K562 (cell line): ENCODE results near the gene A1CF. TPM values are rescaled to one million over a fixed set of nuclear protein-coding genes. Genes with fewer than 3 reads are reported as not detected.

Experiments used
- ATAC-seq: fragments of 200-7000 bp; cut with Tn5 transposase; 3 replicates; pipeline ENCODE4 v1.9.1; 2020; ENCODE audit warnings: moderate library complexity
- BruUV-seq: library from RNA; stranded (reverse); fragments of 400-500 nt; replicated peaks from 2 replicates; lab custom pipeline; 2021; lab: Mats Ljungman, UMichigan
- CTCF ChIA-PET: fragments of 300-600 bp; formaldehyde crosslinking; extraction: SDS; loops from one replicate; lab custom pipeline; 2021; ENCODE audit warnings: low intra/inter-chr PET ratio; lab: Yijun Ruan, JAX
- POLR2A ChIA-PET: fragments of 300-600, 350-650 bp; sonication (Branson Sonifier 250); formaldehyde crosslinking; extraction: SDS; loops from one replicate; lab custom pipeline; 2021; ENCODE audit warnings: antibody characterized with exemption, inconsistent platforms; lab: Yijun Ruan, JAX
- DNase-seq, 4 experiments: peaks; one replicate each; pipeline versions ENCODE4 v3.0.0 to v3.0.0-alpha.2; 2011 to 2018; ENCODE audit warnings: low spot score in 3 of 4, mixed read lengths in 3 of 4; ENCODE audit errors: extremely low read depth in 1 of 4
- FAIRE-seq: peaks from 2 replicates; lab custom pipeline; 2011; peaks lifted over from hg19 to GRCh38; lab: Jason Lieb, UNC
- H2AFZ ChIP-seq: 2 replicates; pipeline ENCODE4 v1.6.0; 2011; ENCODE audit warnings: low read depth, low read length, control low read depth, inconsistent platforms
- H3K27ac ChIP-seq: fragments of 200-600 bp; 3 replicates; pipeline ENCODE4 v1.8.0; 2011; ENCODE audit warnings: low read depth, mild to moderate bottlenecking, control low read depth, inconsistent platforms, low read length, moderate library complexity, mixed read lengths; ENCODE audit errors: extremely low read depth
- H3K27me3 ChIP-seq, 2 experiments: fragments of 300-600 bp in 1 of 2; 2 replicates in 1 of 2; 3 replicates in 1 of 2; pipeline versions ENCODE4 v1.6.0 to v1.8.0; 2011; ENCODE audit warnings: inconsistent platforms in 2 of 2, low read length in 2 of 2, mild to moderate bottlenecking in 1 of 2, mixed read lengths in 1 of 2, moderate library complexity in 1 of 2; ENCODE audit not compliant: control insufficient read depth in 2 of 2, insufficient read depth in 2 of 2
- H3K36me3 ChIP-seq: fragments of 300-600 bp; 3 replicates; pipeline ENCODE4 v1.8.0; 2011; ENCODE audit warnings: mild to moderate bottlenecking, low read length, inconsistent platforms; ENCODE audit not compliant: control insufficient read depth, insufficient read depth
- H3K4me1 ChIP-seq, 2 experiments: fragments of 200-600 bp in 1 of 2; replicated peaks in 1 of 2; 2 replicates in 1 of 2; 3 replicates in 1 of 2; pipeline versions ENCODE4 v1.5.1 to v1.8.0; 2011; ENCODE audit warnings: inconsistent platforms in 2 of 2, low read length in 2 of 2, mild to moderate bottlenecking in 1 of 2, mixed read lengths in 1 of 2, moderate library complexity in 1 of 2; ENCODE audit not compliant: control insufficient read depth in 2 of 2, insufficient read depth in 2 of 2
- H3K4me2 ChIP-seq: 2 replicates; pipeline ENCODE4 v1.6.1; 2011; ENCODE audit warnings: low read length, control low read depth, inconsistent platforms, mixed read lengths; ENCODE audit not compliant: insufficient read depth
- H3K4me3 ChIP-seq: fragments of 200-600 bp; sonication (generic), shearing (Covaris generic); 2 replicates; pipeline ENCODE4 v1.5.1; 2016; ENCODE audit warnings: control low read depth, inconsistent platforms
- H3K79me2 ChIP-seq: fragments of 200-600 bp; 3 replicates; pipeline ENCODE4 v1.8.0; 2011; ENCODE audit warnings: low read length, inconsistent platforms; ENCODE audit not compliant: control insufficient read depth, insufficient read depth
- H3K9ac ChIP-seq, 2 experiments: 2 replicates each; pipeline versions ENCODE4 v1.6.0 to v1.6.1; 2011; ENCODE audit warnings: low read depth in 2 of 2, low read length in 2 of 2, control low read depth in 1 of 2, inconsistent platforms in 1 of 2, mild to moderate bottlenecking in 1 of 2, mixed read lengths in 1 of 2; ENCODE audit not compliant: insufficient read depth in 1 of 2
- H3K9me1 ChIP-seq: one replicate; pipeline ENCODE4 v1.6.0; 2011; ENCODE audit warnings: inconsistent platforms, mild to moderate bottlenecking, low read length, moderate library complexity; ENCODE audit not compliant: control insufficient read depth, insufficient read depth
- H3K9me3 ChIP-seq: replicated peaks from 2 replicates; pipeline ENCODE4 v1.5.1; 2011; ENCODE audit warnings: low read depth, low read length, inconsistent platforms; ENCODE audit not compliant: control insufficient read depth, insufficient read depth
- H4K20me1 ChIP-seq: replicated peaks from 2 replicates; pipeline ENCODE4 v1.6.1; 2011; ENCODE audit warnings: low read length, inconsistent platforms, mixed read lengths; ENCODE audit not compliant: control insufficient read depth, insufficient read depth
- PBX2 ChIP-seq, 2 experiments: IDR thresholded peaks in 1 of 2; conservative IDR thresholded peaks in 1 of 2; 2 replicates each; pipeline ENCODE4 v1.6.1; 2016; ENCODE audit warnings: low read depth in 2 of 2, mild to moderate bottlenecking in 1 of 2, missing compliant biosample characterization in 1 of 2, missing genetic modification characterization in 1 of 2, moderate library complexity in 1 of 2
- POLR3G ChIP-seq: IDR thresholded peaks from 2 replicates; pipeline ENCODE4 v1.6.1; 2011; ENCODE audit not compliant: insufficient read length, insufficient replicate concordance; ENCODE audit errors: extremely low read depth
- SMAD4 ChIP-seq: fragments of 250-450 bp; sonication (Bioruptor Pico); conservative IDR thresholded peaks from 2 replicates; pipeline ENCODE4 v1.8.0; 2021; ENCODE audit warnings: inconsistent platforms, mild to moderate bottlenecking, moderate library complexity
- ZNF41 ChIP-seq: fragments of 250-450 bp; sonication (Bioruptor Pico); conservative IDR thresholded peaks from 2 replicates; pipeline ENCODE4 v1.4.0; 2020; ENCODE audit warnings: mild to moderate bottlenecking
- WGBS: fragments of 100-300 bp; shearing (Covaris generic); methylation state at CpG from one replicate; pipeline ENCODE4 v1.1.6; 2016; ENCODE audit warnings: low coverage, mixed read lengths; ENCODE audit not compliant: insufficient coverage; ENCODE audit errors: missing lambda C conversion rate; 5-methylcytosine and 5-hydroxymethylcytosine counted together
- in situ Hi-C: fragments of 300-500 bp; cut with MboI; formaldehyde crosslinking; loops from 4 replicates; pipeline ENCODE4 v1.15.0; 2018; ENCODE audit warnings: inconsistent platforms, mixed read lengths
- intact Hi-C: fragments of 100-400 bp; cut with micrococcal nuclease; formaldehyde crosslinking; loops from 2 replicates; pipeline ENCODE4 v1.14.2; 2022
- polyA plus RNA-seq, 8 experiments: library from polyadenylated mRNA; depleted of rRNA in 4 of 8; stranded (reverse) in 5 of 8; unstranded in 3 of 8; fragments of >200 nt; fragmentation: Nextera tagmentation in 2 of 8; fragmentation: Illumina TruSeq in 1 of 8; extraction: Ambion mirVana in 2 of 8; extraction: Trizol in 1 of 8; gene quantifications; 2 replicates each; pipeline versions ENCODE4 v1.2.1 to v1.2.3, GENCODE V29; 2011 to 2014; ENCODE audit warnings: inconsistent platforms in 1 of 8, missing spikeins in 1 of 8
- total RNA-seq, 7 experiments: library from RNA; depleted of rRNA in 6 of 7; stranded (reverse); fragments of >200 nt in 6 of 7; fragmentation: Illumina TruSeq in 2 of 7; extraction: Trizol in 2 of 7; gene quantifications; 2 replicates each; pipeline versions ENCODE4 v1.2.1 to v1.2.3, GENCODE V29; 2011 to 2021; ENCODE audit warnings: low replicate concordance in 1 of 7

The A1CF gene
- total and polyA plus RNA-seq, 9 of the 15 experiments (the other 6 are each of a cell fraction or from before 2014, with no cell fraction given) = 0.11 TPM; not detected in 8

- WGBS = 2% methylated on average over 3 of the region's 3 CpGs
- in situ Hi-C loops (no loop called here), intact Hi-C loops (no loop called here)
- Histone ChIP-seq H3K4me3 (no peak overlapping the region), H3K79me2 (no peaks in the 10 kb centered on the region), H3K27ac (no peak overlapping the region), H3K27me3 (no peaks in the 10 kb centered on the region), H4K20me1 (no peaks in the 10 kb centered on the region), H3K9me1 (no peaks in the 10 kb centered on the region), H3K9ac (no peak overlapping the region), H2AFZ (no peak overlapping the region), H3K4me2 (no peak overlapping the region), H3K4me1 (no peaks in the 10 kb centered on the region), H3K9me3 (no peaks in the 10 kb centered on the region), H3K36me3 (no peaks in the 10 kb centered on the region)
- POLR2A ChIA-PET = no interaction called here
- DNase-seq = no peak
- TF ChIP-seq ZNF41 = no peak
- no peak for TF ChIP-seq POLR3G
- no peak for TF ChIP-seq SMAD4 (CRISPR knock-in tag)
- TF ChIP-seq PBX2 (CRISPR knock-in tag; IDR thresholded peaks at IDR 0.05; ENCODE audit: low read depth) = no peak
- TF ChIP-seq PBX2 (tag; conservative IDR thresholded peaks at IDR 0.05; ENCODE audit: low read depth) = no peak
- no peak for ATAC-seq
- no TSS peak for BruUV-seq
- CTCF ChIA-PET = no interaction called here
- no peak for FAIRE-seq
Observed at GRCh38 chr10:50919010-50919409, 33.6 kb upstream of the A1CF start.
